ENCODE results near the gene OR2M2. TPM values are rescaled to one million over a fixed set of nuclear protein-coding genes. Genes with fewer than 3 reads are reported as not detected.

OR2M2 gene
- total RNA-seq, 1 donor from 2014 or later: not detected

DNA sequence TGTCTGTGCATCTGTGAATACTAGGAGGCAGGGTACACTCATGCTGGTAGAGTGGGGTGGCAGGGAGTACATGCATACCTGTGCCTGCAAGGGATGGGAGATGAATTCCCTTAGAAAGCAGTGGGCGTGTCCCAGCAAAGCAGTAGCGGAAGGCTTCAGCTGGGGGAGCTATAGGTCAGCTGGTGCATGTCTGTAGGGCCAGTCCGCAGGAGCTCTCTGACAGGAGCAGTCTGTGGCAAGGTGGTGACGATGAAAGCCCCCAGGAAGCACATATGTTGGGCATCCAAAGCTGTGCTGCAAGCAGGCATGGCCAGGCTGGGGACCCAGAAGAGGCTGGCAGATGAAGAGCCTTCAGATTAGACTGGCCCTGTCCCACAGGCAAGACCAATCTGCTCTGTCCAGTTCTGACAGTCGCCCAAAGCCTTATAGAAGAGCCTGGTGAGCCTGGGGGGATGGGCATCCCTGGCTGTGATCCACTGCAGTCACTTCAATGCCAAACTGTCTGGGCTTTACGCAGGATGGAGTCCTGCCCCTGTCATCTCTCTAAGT is 54.8 kb downstream of the OR2M2 start:
- Histone ChIP-seq H3K27me3 (ENCODE audit: control insufficient read depth, insufficient read depth, low read length) (no peaks in the 10 kb centered on the region), H3K4me3 (ENCODE audit: low read depth, low read length) (no peak overlapping the region), H3K36me3 (ENCODE audit: control insufficient read depth, insufficient read depth, low read length) (no peaks in the 10 kb centered on the region)
- TF ChIP-seq, protein P1, sequence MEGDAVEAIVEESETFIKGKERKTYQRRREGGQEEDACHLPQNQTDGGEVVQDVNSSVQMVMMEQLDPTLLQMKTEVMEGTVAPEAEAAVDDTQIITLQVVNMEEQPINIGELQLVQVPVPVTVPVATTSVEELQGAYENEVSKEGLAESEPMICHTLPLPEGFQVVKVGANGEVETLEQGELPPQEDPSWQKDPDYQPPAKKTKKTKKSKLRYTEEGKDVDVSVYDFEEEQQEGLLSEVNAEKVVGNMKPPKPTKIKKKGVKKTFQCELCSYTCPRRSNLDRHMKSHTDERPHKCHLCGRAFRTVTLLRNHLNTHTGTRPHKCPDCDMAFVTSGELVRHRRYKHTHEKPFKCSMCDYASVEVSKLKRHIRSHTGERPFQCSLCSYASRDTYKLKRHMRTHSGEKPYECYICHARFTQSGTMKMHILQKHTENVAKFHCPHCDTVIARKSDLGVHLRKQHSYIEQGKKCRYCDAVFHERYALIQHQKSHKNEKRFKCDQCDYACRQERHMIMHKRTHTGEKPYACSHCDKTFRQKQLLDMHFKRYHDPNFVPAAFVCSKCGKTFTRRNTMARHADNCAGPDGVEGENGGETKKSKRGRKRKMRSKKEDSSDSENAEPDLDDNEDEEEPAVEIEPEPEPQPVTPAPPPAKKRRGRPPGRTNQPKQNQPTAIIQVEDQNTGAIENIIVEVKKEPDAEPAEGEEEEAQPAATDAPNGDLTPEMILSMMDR (IDR thresholded peaks at IDR 0.05; ENCODE audit: insufficient read depth, low read length, poor library complexity, severe bottlenecking): no peak
- no peak for DNase-seq (ENCODE audit: low read depth)

Other genes starting within 250 kb of the OR2M2 start
- gene OR2AJ1, start 249.9 kb upstream of the OR2M2 start, total RNA-seq: not detected in 2 replicates
- not detected in 2 replicates for gene OR2L8, start 226.0 kb upstream of the OR2M2 start, total RNA-seq
- gene OR2AK2, start 209.6 kb upstream of the OR2M2 start, total RNA-seq: not detected in 2 replicates
- gene OR2L5, start 161.2 kb upstream of the OR2M2 start, total RNA-seq: not detected in 2 replicates
- not detected in 2 replicates for gene OR2L2, start 144.8 kb upstream of the OR2M2 start, total RNA-seq
- gene OR2L3, start 128.0 kb upstream of the OR2M2 start, total RNA-seq: 0.08 TPM in 1 of 2 replicates, not detected in the other
- gene OR2L13, start 79.6 kb upstream of the OR2M2 start, total RNA-seq: not detected in 2 replicates
- not detected in 2 replicates for gene OR2M5, start 29.7 kb upstream of the OR2M2 start, total RNA-seq
- not detected in 2 replicates for gene OR2M3, start 22.4 kb downstream of the OR2M2 start, total RNA-seq
- gene OR2M4, start 56.6 kb downstream of the OR2M2 start, total RNA-seq: not detected in 2 replicates
- gene OR2T33, start 103.2 kb downstream of the OR2M2 start, total RNA-seq: not detected in 2 replicates
- not detected in 2 replicates for gene OR2T12, start 128.6 kb downstream of the OR2M2 start, total RNA-seq
- gene OR2M7, start 149.7 kb downstream of the OR2M2 start, total RNA-seq: not detected in 2 replicates
- gene OR14C36, start 174.0 kb downstream of the OR2M2 start, total RNA-seq: not detected in 2 replicates
- gene OR2T4, start 186.8 kb downstream of the OR2M2 start, total RNA-seq: not detected in 2 replicates
- not detected in 2 replicates for gene OR2T6, start 200.9 kb downstream of the OR2M2 start, total RNA-seq
- not detected in 2 replicates for gene OR2T1, start 228.2 kb downstream of the OR2M2 start, total RNA-seq